H1 (cell line): ENCODE data around the gene MMP19. TPM values are rescaled to one million over a fixed set of nuclear protein-coding genes. Genes with fewer than 3 reads are reported as not detected.

Source experiments
- CTCF ChIA-PET: fragments of 300-600 bp; sonication (Branson Sonifier 250); formaldehyde crosslinking; loops from one replicate; lab custom pipeline; 2021; ENCODE audit not compliant: partially characterized antibody; lab: Charles Lee
- POLR2A ChIA-PET: fragments of 300-600 bp; sonication (Branson Sonifier 250); formaldehyde crosslinking; loops from one replicate; lab custom pipeline; 2021; ENCODE audit warnings: inconsistent platforms; ENCODE audit not compliant: partially characterized antibody; lab: Charles Lee
- DNase-seq, 2 experiments: peaks; one replicate each; pipeline versions ENCODE4 v3.0.0 to v3.0.0-alpha.2; 2010 to 2022; ENCODE audit warnings: low spot score in 2 of 2, low read depth in 1 of 2, mixed read lengths in 1 of 2
- FAIRE-seq: peaks from 2 replicates; lab custom pipeline; 2011; peaks lifted over from hg19 to GRCh38; lab: Jason Lieb, UNC
- H2AFZ ChIP-seq: 2 replicates; pipeline ENCODE4 v1.8.1; 2012; ENCODE audit warnings: low read length, inconsistent platforms
- H2AK5ac ChIP-seq: 2 replicates; pipeline ENCODE4 v1.6.1; 2013; ENCODE audit warnings: low read depth, low read length
- H2BK120ac ChIP-seq: replicated peaks from 2 replicates; pipeline ENCODE3; 2013; ENCODE audit warnings: low read depth, low read length, inconsistent platforms
- H2BK12ac ChIP-seq: 2 replicates; pipeline ENCODE4 v1.6.1; 2013; ENCODE audit warnings: low read depth, low read length
- H2BK15ac ChIP-seq: 2 replicates; pipeline ENCODE4 v1.6.1; 2013; ENCODE audit warnings: low read length
- H2BK20ac ChIP-seq: 2 replicates; pipeline ENCODE4 v1.6.1; 2013; ENCODE audit warnings: low read length
- H2BK5ac ChIP-seq: 2 replicates; pipeline ENCODE4 v1.6.1; 2013; ENCODE audit warnings: low read depth, low read length
- H3K14ac ChIP-seq: 2 replicates; pipeline ENCODE4 v1.6.1; 2013; ENCODE audit warnings: inconsistent platforms; ENCODE audit not compliant: insufficient read length
- H3K18ac ChIP-seq: 2 replicates; pipeline ENCODE4 v1.6.1; 2013; ENCODE audit warnings: low read length; ENCODE audit errors: extremely low read depth
- H3K23ac ChIP-seq: 2 replicates; pipeline ENCODE4 v1.6.1; 2013; ENCODE audit warnings: inconsistent platforms; ENCODE audit not compliant: insufficient read length
- H3K23me2 ChIP-seq: 2 replicates; pipeline ENCODE4 v1.6.1; 2013; ENCODE audit warnings: low read depth, low read length
- H3K27ac ChIP-seq: 2 replicates; pipeline ENCODE4 v1.6.1; 2011; ENCODE audit warnings: low read depth, low read length, inconsistent platforms
- H3K27me3 ChIP-seq, 4 experiments: replicated peaks in 1 of 4; 1 replicate in 1 of 4; 2 replicates in 3 of 4; pipeline versions ENCODE4 v1.6.1 to v1.8.1; 2011 to 2013; ENCODE audit warnings: low read length in 3 of 4, mild to moderate bottlenecking in 3 of 4, inconsistent platforms in 2 of 4, mixed read lengths in 2 of 4, moderate library complexity in 1 of 4; ENCODE audit not compliant: control insufficient read depth in 3 of 4, insufficient read depth in 3 of 4; ENCODE audit errors: extremely low read depth in 1 of 4
- H3K36me3 ChIP-seq, 4 experiments: 2 replicates each; pipeline versions ENCODE4 v1.6.1 to v1.8.1; 2011 to 2013; ENCODE audit warnings: mild to moderate bottlenecking in 4 of 4, low read length in 3 of 4, moderate library complexity in 2 of 4, control low read depth in 1 of 4, inconsistent platforms in 1 of 4; ENCODE audit not compliant: insufficient read depth in 4 of 4, control insufficient read depth in 2 of 4
- H3K4ac ChIP-seq: replicated peaks from 2 replicates; pipeline ENCODE3; 2013; ENCODE audit warnings: low read length, low read depth, mixed read lengths, inconsistent platforms; ENCODE audit not compliant: insufficient read length
- H3K4me1 ChIP-seq, 4 experiments: replicated peaks in 1 of 4; 1 replicate in 1 of 4; 2 replicates in 3 of 4; pipeline versions ENCODE4 v1.6.1 to v1.8.1; 2011 to 2013; ENCODE audit warnings: low read length in 3 of 4, inconsistent platforms in 2 of 4, mixed read lengths in 1 of 4; ENCODE audit not compliant: insufficient read depth in 4 of 4, control insufficient read depth in 3 of 4
- H3K4me2 ChIP-seq, 2 experiments: 2 replicates each; pipeline versions ENCODE4 v1.6.1 to v1.8.1; 2011 to 2013; ENCODE audit warnings: low read depth in 2 of 2, low read length in 2 of 2, control low read depth in 1 of 2, inconsistent platforms in 1 of 2, mild to moderate bottlenecking in 1 of 2; ENCODE audit not compliant: insufficient read depth in 1 of 2
- H3K4me3 ChIP-seq, 4 experiments: fragments of 200-600, 300-600 bp in 1 of 4; sonication (generic), shearing (Covaris generic), sonication (Bioruptor Twin) in 1 of 4; 2 replicates each; pipeline versions ENCODE4 v1.5.1 to v1.8.1; 2011 to 2016; ENCODE audit warnings: low read length in 4 of 4, low read depth in 3 of 4, control low read depth in 2 of 4, inconsistent platforms in 2 of 4, mild to moderate bottlenecking in 2 of 4, mixed read lengths in 1 of 4, moderate library complexity in 1 of 4; ENCODE audit not compliant: insufficient read depth in 2 of 4; ENCODE audit errors: extremely low read depth in 1 of 4
- H3K56ac ChIP-seq: replicated peaks from 2 replicates; pipeline ENCODE3; 2013; ENCODE audit warnings: low read depth, mild to moderate bottlenecking, mixed read lengths, low read length, inconsistent platforms; ENCODE audit not compliant: insufficient read length
- H3K79me1 ChIP-seq: 2 replicates; pipeline ENCODE4 v1.6.1; 2013; ENCODE audit warnings: low read depth, low read length, control low read depth
- H3K79me2 ChIP-seq, 2 experiments: 2 replicates each; pipeline versions ENCODE4 v1.6.1 to v1.8.1; 2012 to 2013; ENCODE audit warnings: low read length in 2 of 2, mild to moderate bottlenecking in 2 of 2, inconsistent platforms in 1 of 2; ENCODE audit not compliant: insufficient read depth in 2 of 2, control insufficient read depth in 1 of 2
- H3K9ac ChIP-seq, 4 experiments: replicated peaks in 1 of 4; 1 replicate in 1 of 4; 2 replicates in 3 of 4; pipeline versions ENCODE4 v1.6.1 to v1.8.1; 2011 to 2013; ENCODE audit warnings: low read depth in 3 of 4, low read length in 3 of 4, control low read depth in 2 of 4, mild to moderate bottlenecking in 2 of 4, moderate library complexity in 2 of 4, inconsistent platforms in 1 of 4; ENCODE audit errors: extremely low read depth in 1 of 4
- H3K9me3 ChIP-seq, 2 experiments: 2 replicates each; pipeline versions ENCODE4 v1.6.1 to v1.8.1; 2012 to 2013; ENCODE audit warnings: mild to moderate bottlenecking in 2 of 2, moderate library complexity in 2 of 2, control low read depth in 1 of 2, inconsistent platforms in 1 of 2, low read depth in 1 of 2, low read length in 1 of 2, mixed read lengths in 1 of 2; ENCODE audit not compliant: insufficient read depth in 2 of 2
- H4K20me1 ChIP-seq, 2 experiments: replicated peaks in 1 of 2; 2 replicates each; pipeline versions ENCODE3 to v1.8.1; 2011 to 2013; ENCODE audit warnings: inconsistent platforms in 2 of 2, low read length in 2 of 2, mild to moderate bottlenecking in 1 of 2; ENCODE audit not compliant: insufficient read depth in 2 of 2, control insufficient read depth in 1 of 2
- H4K5ac ChIP-seq: 2 replicates; pipeline ENCODE4 v1.6.1; 2013; ENCODE audit warnings: low read length, low read depth, mixed read lengths, inconsistent platforms; ENCODE audit not compliant: insufficient read length
- H4K8ac ChIP-seq: 2 replicates; pipeline ENCODE4 v1.8.0; 2013; ENCODE audit warnings: mild to moderate bottlenecking, moderate library complexity, low read length, inconsistent platforms; ENCODE audit not compliant: insufficient read depth; ENCODE audit errors: extremely low read depth
- H4K91ac ChIP-seq: replicated peaks from 2 replicates; pipeline ENCODE3; 2013; ENCODE audit warnings: low read length, mixed read lengths, inconsistent platforms; ENCODE audit not compliant: insufficient read length
- ATF3 ChIP-seq: IDR thresholded peaks from 2 replicates; pipeline ENCODE4 v1.6.1; 2011; ENCODE audit warnings: low read depth, mild to moderate bottlenecking, low read length; ENCODE audit not compliant: insufficient read depth
- CHD2 ChIP-seq: IDR thresholded peaks from 2 replicates; pipeline ENCODE4 v1.6.1; 2012; ENCODE audit warnings: low read length, improper control_type of control experiment
- CTCF ChIP-seq, 3 experiments: IDR thresholded peaks; 1 replicate in 2 of 3; 2 replicates in 1 of 3; pipeline versions ENCODE4 v1.5.1 to v1.6.1; 2011; ENCODE audit warnings: low read length in 3 of 3, mild to moderate bottlenecking in 3 of 3, inconsistent platforms in 2 of 3, low read depth in 1 of 3, moderate library complexity in 1 of 3; ENCODE audit not compliant: insufficient read depth in 1 of 3; ENCODE audit errors: control extremely low read depth in 1 of 3
- EP300 ChIP-seq, 2 experiments: IDR thresholded peaks; 1 replicate in 1 of 2; 2 replicates in 1 of 2; pipeline ENCODE4 v1.6.1; 2011 to 2012; ENCODE audit warnings: low read depth in 2 of 2, low read length in 2 of 2, mild to moderate bottlenecking in 2 of 2, borderline replicate concordance in 1 of 2, inconsistent platforms in 1 of 2, moderate library complexity in 1 of 2
- HDAC6 ChIP-seq: IDR thresholded peaks from one replicate; pipeline ENCODE4 v1.7.1; 2012; ENCODE audit warnings: low read depth, mild to moderate bottlenecking, inconsistent platforms, low read length, moderate library complexity
- KDM1A ChIP-seq: fragments of 200-600, 300-600 bp; sonication (generic); IDR thresholded peaks from 2 replicates; pipeline ENCODE4 v1.7.1; 2016; ENCODE audit warnings: mild to moderate bottlenecking, low read length, borderline replicate concordance
- MAFK ChIP-seq: IDR thresholded peaks from 2 replicates; pipeline ENCODE4 v1.6.1; 2012; ENCODE audit warnings: low read depth, mild to moderate bottlenecking, improper control_type of control experiment, low read length
- POLR2AphosphoS5 ChIP-seq: IDR thresholded peaks from 2 replicates; pipeline ENCODE4 v1.6.1; 2011; ENCODE audit warnings: low read depth, low read length
- RFX5 ChIP-seq: IDR thresholded peaks from 2 replicates; pipeline ENCODE4 v1.6.1; 2011; ENCODE audit warnings: low read depth, low read length, improper control_type of control experiment, borderline replicate concordance
- SP2 ChIP-seq: IDR thresholded peaks from 2 replicates; pipeline ENCODE4 v1.6.1; 2012; ENCODE audit warnings: mild to moderate bottlenecking, low read length, inconsistent platforms
- WGBS, 2 experiments: shearing (Covaris generic) in 1 of 2; methylation state at CpG; one replicate each; pipeline versions ENCODE4 v1.1.6 to v1.1.7; 2013 to 2015; ENCODE audit warnings: low lambda C conversion rate in 2 of 2, mixed read lengths in 2 of 2, inconsistent platforms in 1 of 2, low coverage in 1 of 2, missing lambda C conversion rate in 1 of 2; ENCODE audit not compliant: insufficient replicate concordance in 2 of 2, insufficient coverage in 1 of 2, insufficient read length in 1 of 2; ENCODE audit errors: extremely low coverage in 1 of 2, missing lambda C conversion rate in 1 of 2; 5-methylcytosine and 5-hydroxymethylcytosine counted together
- polyA plus RNA-seq, 7 experiments: library from polyadenylated mRNA; depleted of rRNA in 3 of 7; stranded (reverse) in 5 of 7; unstranded in 2 of 7; fragments of >200 nt in 5 of 7; fragments of 200-250 nt in 2 of 7; gene quantifications; 1 replicate in 5 of 7; 2 replicates in 1 of 7; 4 replicates in 1 of 7; pipeline versions ENCODE4 v1.2.1 to v1.2.3, GENCODE V29; 2011 to 2013; ENCODE audit warnings: missing spikeins in 2 of 7, mixed read lengths in 2 of 7
- total RNA-seq: library from RNA; stranded (reverse); fragmentation: NEBNext Ultra II Directional; extraction: Animal tissue kit (Norgen Biotek cat#: 25700); gene quantifications from 2 replicates; pipeline ENCODE4 v1.2.1, GENCODE V29; 2021

The MMP19 gene
- total and polyA plus RNA-seq, 2 of the 8 experiments (the other 6 are each of a cell fraction or from before 2014, with no cell fraction given), result 2.7 to 3.3 TPM

GRCh38 chr12:55824726-55825125, 18.0 kb downstream of the MMP19 start:
- POLR2A ChIA-PET, result interaction anchor here (1.2 to 12.7 kb wide), 3 partner anchors 15 to 270 kb away, joined by 3 to 133 read pairs (median 3); no protein-coding TSS in a partner anchor
- Histone ChIP-seq H4K20me1 (peaks cover 2 to 8% of the 10 kb centered on the region in 2 experiments), H3K4me1 (peaks cover 0 to 7% (median 3%) of the 10 kb centered on the region in 4 experiments; a peak in 5 of 7 replicates), H2BK15ac (no peak overlapping the region), H3K4ac (no peak overlapping the region), H3K79me2 (peaks cover 5 to 36% of the 10 kb centered on the region in 2 experiments; a peak in 3 of 4 replicates), H3K4me3 (no peak overlapping the region), H4K5ac (no peak overlapping the region), H3K4me2 (no peak overlapping the region; a peak in 1 of 4 replicates), H3K14ac (no peak overlapping the region), H3K23ac (no peak overlapping the region), H2BK12ac (no peak overlapping the region), H4K8ac (no peak overlapping the region), H3K18ac (no peak overlapping the region), H2AK5ac (no peak overlapping the region), H3K27me3 (no peaks in the 10 kb centered on the region), H3K36me3 (peaks cover 7 to 37% (median 28%) of the 10 kb centered on the region in 4 experiments), H2BK120ac (no peak overlapping the region), H3K9me3 (no peaks in the 10 kb centered on the region; a peak in 1 of 4 replicates), H4K91ac (no peak overlapping the region), H3K23me2 (no peaks in the 10 kb centered on the region; the same call in 1 of the 2 replicates), H3K27ac (no peak overlapping the region), H3K9ac (no peak overlapping the region), H2BK20ac (no peak overlapping the region), H2AFZ (no peak overlapping the region), H2BK5ac (no peak overlapping the region), H3K79me1 (no peaks in the 10 kb centered on the region; the same call in 1 of the 2 replicates), H3K56ac (no peak overlapping the region)
- DNase-seq, result no peak
- FAIRE-seq, result no peak
- WGBS, 2 experiments, result 95% methylated on average over 5 of the region's 5 CpGs; no CpG with 5 or more reads in 1 of the 2 experiments
- CTCF ChIA-PET, result interaction anchor here (1.1 to 18.0 kb wide), 6 partner anchors 12 to 84 kb away, joined by 3 to 224 read pairs (median 4); partner anchors contain the start of gene GDF11
- TF ChIP-seq CHD2 (no peak), KDM1A (no peak), SP2 (no peak), ATF3 (no peak), POLR2AphosphoS5 (no peak), CTCF (IDR thresholded peaks at IDR 0.05; ENCODE audit: control extremely low read depth in 1 of 3, insufficient read depth in 1 of 3, low read depth in 1 of 3, low read length in 3 of 3) (no peak), MAFK (no peak), HDAC6 (no peak), EP300 (IDR thresholded peaks at IDR 0.05; ENCODE audit: borderline replicate concordance in 1 of 2, low read depth in 2 of 2, low read length in 2 of 2) (no peak), RFX5 (no peak)
